Natural killer cell (primary cell): ENCODE data around the gene MEAF6. TPM values are rescaled to one million over a fixed set of nuclear protein-coding genes. Genes with fewer than 3 reads are reported as not detected.

Source experiments
- ATAC-seq, 3 donors: fragments of 150-1000 bp in 2 of 3; fragments of 200-7000 bp in 1 of 3; cut with Tn5 transposase; 1 replicate in 1 of 3; 2 replicates in 2 of 3; pipeline ENCODE4 v1.10.0; 2021; ENCODE audit warnings: mild to moderate bottlenecking in 2 of 3, moderate library complexity in 2 of 3
- DNase-seq, 2 donors: peaks; one replicate each; pipeline versions ENCODE4 v3.0.0 to v3.0.0-alpha.2; 2013 to 2021; ENCODE audit warnings: mixed read lengths in 1 of 2
- H3K27ac ChIP-seq: one replicate; pipeline ENCODE4 v1.5.1; 2013; ENCODE audit warnings: mild to moderate bottlenecking, low read length
- H3K27me3 ChIP-seq: one replicate; pipeline ENCODE4 v1.6.1; 2013; ENCODE audit warnings: low read length; ENCODE audit not compliant: control insufficient read depth, insufficient read depth
- H3K36me3 ChIP-seq: one replicate; pipeline ENCODE4 v1.6.1; 2013; ENCODE audit warnings: low read length; ENCODE audit not compliant: control insufficient read depth, insufficient read depth
- H3K4me1 ChIP-seq: one replicate; pipeline ENCODE4 v1.6.1; 2013; ENCODE audit warnings: low read length; ENCODE audit not compliant: control insufficient read depth, insufficient read depth
- H3K4me3 ChIP-seq: one replicate; pipeline ENCODE4 v1.5.1; 2013; ENCODE audit warnings: low read length
- H3K9me3 ChIP-seq: one replicate; pipeline ENCODE4 v1.6.1; 2013; ENCODE audit warnings: low read length; ENCODE audit not compliant: control insufficient read depth, insufficient read depth
- H3K27ac Mint-ChIP-seq, 2 donors: one replicate each; pipeline ENCODE4 v1.8.0; 2022; ENCODE audit warnings: mild to moderate bottlenecking in 2 of 2, mixed read lengths in 2 of 2, moderate library complexity in 1 of 2
- H3K27me3 Mint-ChIP-seq, 2 donors: one replicate each; pipeline ENCODE4 v1.8.0; 2022; ENCODE audit warnings: low read depth in 2 of 2, mixed read lengths in 2 of 2
- H3K36me3 Mint-ChIP-seq: one replicate; pipeline ENCODE4 v1.8.0; 2022; ENCODE audit warnings: mixed read lengths
- H3K4me1 Mint-ChIP-seq, 2 donors: one replicate each; pipeline ENCODE4 v1.8.0; 2022; ENCODE audit warnings: mixed read lengths in 2 of 2
- H3K4me3 Mint-ChIP-seq: one replicate; pipeline ENCODE4 v1.8.0; 2022; ENCODE audit warnings: mild to moderate bottlenecking, moderate library complexity, mixed read lengths
- H3K9me3 Mint-ChIP-seq, 2 donors: one replicate each; pipeline ENCODE4 v1.8.0; 2022; ENCODE audit warnings: mixed read lengths in 2 of 2
- WGBS: methylation state at CpG from one replicate; pipeline ENCODE4 v1.1.7; 2013; ENCODE audit warnings: missing lambda C conversion rate; ENCODE audit not compliant: insufficient coverage; 5-methylcytosine and 5-hydroxymethylcytosine counted together
- intact Hi-C: fragments of 100-400 bp; cut with micrococcal nuclease; formaldehyde crosslinking; loops from one replicate; pipeline ENCODE4 v1.14.2; 2022
- total RNA-seq, 4 donors: library from RNA; stranded (reverse); fragments of 120-200 nt in 1 of 4; gene quantifications; one replicate each; pipeline versions ENCODE4 v1.2.3 to v1.2.4, GENCODE V29; 2013 to 2022
- TF ChIP-seq, protein P1 (sequence below): fragments of 200-600 bp; IDR thresholded peaks from one replicate; pipeline ENCODE4 v1.8.0; 2022; ENCODE audit warnings: antibody characterized with exemption

MEAF6 gene
- total RNA-seq, 3 donors from 2014 or later (not counting 1 experiment from before 2014, with no cell fraction given) = 63.9 to 78.7 (median 69.0) TPM

GRCh38 chr1:37465593-37466517, 48.7 kb downstream of the MEAF6 start:
- Mint-ChIP-seq H3K4me3 (no peak overlapping the region), H3K27ac (no peak overlapping the region), H3K36me3 (no peaks in the 10 kb centered on the region), H3K4me1 (peaks cover 0 to 4% of the 10 kb centered on the region in 2 donors), H3K27me3 (no peaks in the 10 kb centered on the region), H3K9me3 (no peaks in the 10 kb centered on the region)
- no peaks in the 10 kb centered on the region for H3K9me3 ChIP-seq
- DNase-seq (no peak), ATAC-seq (no peak)
- no peak overlapping the region for H3K4me3 ChIP-seq
- H3K4me1 ChIP-seq = no peaks in the 10 kb centered on the region
- no peaks in the 10 kb centered on the region for H3K36me3 ChIP-seq
- 87% methylated on average over 6 of the region's 6 CpGs for WGBS
- no peaks in the 10 kb centered on the region for H3K27me3 ChIP-seq
- TF ChIP-seq, protein P1, sequence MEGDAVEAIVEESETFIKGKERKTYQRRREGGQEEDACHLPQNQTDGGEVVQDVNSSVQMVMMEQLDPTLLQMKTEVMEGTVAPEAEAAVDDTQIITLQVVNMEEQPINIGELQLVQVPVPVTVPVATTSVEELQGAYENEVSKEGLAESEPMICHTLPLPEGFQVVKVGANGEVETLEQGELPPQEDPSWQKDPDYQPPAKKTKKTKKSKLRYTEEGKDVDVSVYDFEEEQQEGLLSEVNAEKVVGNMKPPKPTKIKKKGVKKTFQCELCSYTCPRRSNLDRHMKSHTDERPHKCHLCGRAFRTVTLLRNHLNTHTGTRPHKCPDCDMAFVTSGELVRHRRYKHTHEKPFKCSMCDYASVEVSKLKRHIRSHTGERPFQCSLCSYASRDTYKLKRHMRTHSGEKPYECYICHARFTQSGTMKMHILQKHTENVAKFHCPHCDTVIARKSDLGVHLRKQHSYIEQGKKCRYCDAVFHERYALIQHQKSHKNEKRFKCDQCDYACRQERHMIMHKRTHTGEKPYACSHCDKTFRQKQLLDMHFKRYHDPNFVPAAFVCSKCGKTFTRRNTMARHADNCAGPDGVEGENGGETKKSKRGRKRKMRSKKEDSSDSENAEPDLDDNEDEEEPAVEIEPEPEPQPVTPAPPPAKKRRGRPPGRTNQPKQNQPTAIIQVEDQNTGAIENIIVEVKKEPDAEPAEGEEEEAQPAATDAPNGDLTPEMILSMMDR = no peak
- H3K27ac ChIP-seq = no peak overlapping the region
- intact Hi-C loops = no loop called here

DNA sequence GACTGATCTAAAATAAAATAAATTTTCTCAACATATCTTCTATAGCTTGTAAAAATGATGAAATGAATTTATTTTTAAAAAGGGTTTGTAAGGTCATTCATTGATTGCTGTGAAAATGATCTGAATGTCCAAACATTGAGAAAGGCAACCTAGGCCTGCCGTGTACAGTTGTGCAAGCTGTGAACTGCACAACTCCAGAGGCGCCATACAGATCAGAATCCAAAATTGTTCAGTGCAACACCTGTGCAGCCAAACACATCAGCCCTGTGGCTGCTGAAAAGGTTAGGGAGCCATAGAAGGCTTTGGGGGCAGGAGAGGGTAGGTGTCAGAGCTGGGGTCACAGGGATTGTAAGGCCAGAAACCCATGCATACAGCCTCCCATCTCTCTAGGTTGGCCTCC, 50.1 kb downstream of the MEAF6 start:
- Mint-ChIP-seq H3K36me3 (no peaks in the 10 kb centered on the region), H3K27ac (no peak overlapping the region), H3K4me1 (peaks cover 0 to under 1% of the 10 kb centered on the region in 2 donors), H3K4me3 (no peak overlapping the region), H3K27me3 (no peaks in the 10 kb centered on the region), H3K9me3 (no peaks in the 10 kb centered on the region)
- 70% methylated on average over 2 of the region's 2 CpGs for WGBS
- H3K4me1 ChIP-seq = no peaks in the 10 kb centered on the region
- no peak for DNase-seq
- no peak overlapping the region for H3K4me3 ChIP-seq
- no peak overlapping the region for H3K27ac ChIP-seq
- no peak for ATAC-seq
- TF ChIP-seq, protein P1 = no peak
- H3K27me3 ChIP-seq = no peaks in the 10 kb centered on the region
- intact Hi-C loops = no loop called here
- no peaks in the 10 kb centered on the region for H3K36me3 ChIP-seq
- no peaks in the 10 kb centered on the region for H3K9me3 ChIP-seq

- Mint-ChIP-seq H3K27me3 (no peaks in the 10 kb centered on the region), H3K9me3 (no peaks in the 10 kb centered on the region), H3K4me3 (no peak overlapping the region), H3K4me1 (no peaks in the 10 kb centered on the region), H3K36me3 (no peaks in the 10 kb centered on the region), H3K27ac (no peak overlapping the region)
- WGBS = 94% methylated on average over 7 of the region's 9 CpGs
- no peak for DNase-seq
- Histone ChIP-seq H3K4me1 (no peaks in the 10 kb centered on the region), H3K27ac (no peak overlapping the region), H3K4me3 (no peak overlapping the region), H3K36me3 (no peaks in the 10 kb centered on the region), H3K27me3 (no peaks in the 10 kb centered on the region), H3K9me3 (no peaks in the 10 kb centered on the region)
- intact Hi-C loops = no loop called here
- TF ChIP-seq, protein P1 = no peak
- ATAC-seq = no peak
Observed at GRCh38 chr1:37461698-37462436, 52.7 kb downstream of the MEAF6 start.
